HL-60 (cell line): ENCODE results near the gene ENOX2.

Experiments used
- POLR2AphosphoS5 ChIP-seq: IDR thresholded peaks from 2 replicates; pipeline ENCODE4 v1.6.1; 2012; ENCODE audit warnings: low read depth
- SPI1 ChIP-seq: IDR thresholded peaks from 2 replicates; pipeline ENCODE4 v1.6.1; 2012; ENCODE audit warnings: low read depth, mild to moderate bottlenecking, borderline replicate concordance
- TF ChIP-seq, protein P1 (sequence below): IDR thresholded peaks from one replicate; pipeline ENCODE4 v1.5.1; 2011; ENCODE audit warnings: low read length, control low read depth, inconsistent platforms; ENCODE audit not compliant: insufficient read depth
- TF ChIP-seq, protein P2 (sequence below): IDR thresholded peaks from 2 replicates; pipeline ENCODE4 v1.6.1; 2012; ENCODE audit warnings: low read depth; ENCODE audit not compliant: insufficient replicate concordance

DNA sequence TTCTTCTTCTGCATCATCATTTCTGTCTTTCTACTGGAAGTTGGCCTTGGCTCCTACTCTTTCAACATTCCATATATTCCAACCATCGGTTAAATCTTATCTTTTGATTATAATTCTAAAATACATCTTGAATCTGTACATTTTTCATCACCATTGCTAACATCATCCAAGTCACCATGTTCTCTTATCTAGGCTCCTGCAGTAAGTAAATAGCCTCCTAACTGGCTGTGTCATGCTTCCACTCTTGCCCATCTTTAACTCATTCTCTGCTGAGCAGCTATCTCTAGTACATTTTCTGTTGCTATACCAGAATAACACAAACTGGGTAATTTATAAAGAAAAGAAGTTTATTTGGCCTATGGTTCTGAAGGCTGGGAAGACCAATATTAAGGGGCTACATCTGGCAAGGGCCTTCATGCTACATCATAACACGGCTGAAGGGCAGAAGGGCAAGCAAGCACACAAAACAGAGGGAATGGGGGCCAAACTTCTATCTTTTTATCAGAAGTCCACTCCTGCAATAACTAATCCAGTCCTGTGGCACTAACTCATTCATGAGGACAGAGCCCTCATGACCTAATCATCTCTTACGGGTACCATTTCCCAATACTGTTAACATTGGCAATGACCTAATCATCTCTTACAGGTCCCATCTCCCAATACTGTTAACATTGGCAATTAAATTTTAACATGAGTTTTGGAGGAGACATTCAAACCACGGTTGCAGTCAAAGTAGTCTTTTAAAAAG is 72.2 kb downstream of the ENOX2 start:
- TF ChIP-seq, protein P1, sequence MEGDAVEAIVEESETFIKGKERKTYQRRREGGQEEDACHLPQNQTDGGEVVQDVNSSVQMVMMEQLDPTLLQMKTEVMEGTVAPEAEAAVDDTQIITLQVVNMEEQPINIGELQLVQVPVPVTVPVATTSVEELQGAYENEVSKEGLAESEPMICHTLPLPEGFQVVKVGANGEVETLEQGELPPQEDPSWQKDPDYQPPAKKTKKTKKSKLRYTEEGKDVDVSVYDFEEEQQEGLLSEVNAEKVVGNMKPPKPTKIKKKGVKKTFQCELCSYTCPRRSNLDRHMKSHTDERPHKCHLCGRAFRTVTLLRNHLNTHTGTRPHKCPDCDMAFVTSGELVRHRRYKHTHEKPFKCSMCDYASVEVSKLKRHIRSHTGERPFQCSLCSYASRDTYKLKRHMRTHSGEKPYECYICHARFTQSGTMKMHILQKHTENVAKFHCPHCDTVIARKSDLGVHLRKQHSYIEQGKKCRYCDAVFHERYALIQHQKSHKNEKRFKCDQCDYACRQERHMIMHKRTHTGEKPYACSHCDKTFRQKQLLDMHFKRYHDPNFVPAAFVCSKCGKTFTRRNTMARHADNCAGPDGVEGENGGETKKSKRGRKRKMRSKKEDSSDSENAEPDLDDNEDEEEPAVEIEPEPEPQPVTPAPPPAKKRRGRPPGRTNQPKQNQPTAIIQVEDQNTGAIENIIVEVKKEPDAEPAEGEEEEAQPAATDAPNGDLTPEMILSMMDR, result no peak
- TF ChIP-seq POLR2AphosphoS5, result no peak
- no peak for TF ChIP-seq SPI1
- TF ChIP-seq, protein P2, sequence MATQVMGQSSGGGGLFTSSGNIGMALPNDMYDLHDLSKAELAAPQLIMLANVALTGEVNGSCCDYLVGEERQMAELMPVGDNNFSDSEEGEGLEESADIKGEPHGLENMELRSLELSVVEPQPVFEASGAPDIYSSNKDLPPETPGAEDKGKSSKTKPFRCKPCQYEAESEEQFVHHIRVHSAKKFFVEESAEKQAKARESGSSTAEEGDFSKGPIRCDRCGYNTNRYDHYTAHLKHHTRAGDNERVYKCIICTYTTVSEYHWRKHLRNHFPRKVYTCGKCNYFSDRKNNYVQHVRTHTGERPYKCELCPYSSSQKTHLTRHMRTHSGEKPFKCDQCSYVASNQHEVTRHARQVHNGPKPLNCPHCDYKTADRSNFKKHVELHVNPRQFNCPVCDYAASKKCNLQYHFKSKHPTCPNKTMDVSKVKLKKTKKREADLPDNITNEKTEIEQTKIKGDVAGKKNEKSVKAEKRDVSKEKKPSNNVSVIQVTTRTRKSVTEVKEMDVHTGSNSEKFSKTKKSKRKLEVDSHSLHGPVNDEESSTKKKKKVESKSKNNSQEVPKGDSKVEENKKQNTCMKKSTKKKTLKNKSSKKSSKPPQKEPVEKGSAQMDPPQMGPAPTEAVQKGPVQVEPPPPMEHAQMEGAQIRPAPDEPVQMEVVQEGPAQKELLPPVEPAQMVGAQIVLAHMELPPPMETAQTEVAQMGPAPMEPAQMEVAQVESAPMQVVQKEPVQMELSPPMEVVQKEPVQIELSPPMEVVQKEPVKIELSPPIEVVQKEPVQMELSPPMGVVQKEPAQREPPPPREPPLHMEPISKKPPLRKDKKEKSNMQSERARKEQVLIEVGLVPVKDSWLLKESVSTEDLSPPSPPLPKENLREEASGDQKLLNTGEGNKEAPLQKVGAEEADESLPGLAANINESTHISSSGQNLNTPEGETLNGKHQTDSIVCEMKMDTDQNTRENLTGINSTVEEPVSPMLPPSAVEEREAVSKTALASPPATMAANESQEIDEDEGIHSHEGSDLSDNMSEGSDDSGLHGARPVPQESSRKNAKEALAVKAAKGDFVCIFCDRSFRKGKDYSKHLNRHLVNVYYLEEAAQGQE, result no peak
